Activated CD4-positive, alpha-beta T cell treated with anti-CD3 and anti-CD28 coated beads for 36 hours (primary cell): ENCODE data around the gene FGF21. TPM values are rescaled to one million over a fixed set of nuclear protein-coding genes. Genes with fewer than 3 reads are reported as not detected.

Source experiments
- ATAC-seq: fragments of 200-7000 bp; cut with Tn5 transposase; one replicate; pipeline ENCODE4 v1.10.0; 2021; ENCODE audit warnings: mild to moderate bottlenecking, moderate library complexity
- CTCF ChIA-PET: fragments of 350-600 bp; sonication (Branson Sonifier 250); formaldehyde crosslinking; loops from one replicate; lab custom pipeline; 2021; ENCODE audit warnings: antibody characterized with exemption; lab: Charles Lee
- POLR2A ChIA-PET: fragments of 350-600 bp; sonication (Branson Sonifier 250); formaldehyde crosslinking; loops from one replicate; lab custom pipeline; 2021; ENCODE audit warnings: antibody characterized with exemption, inconsistent platforms; lab: Charles Lee
- DNase-seq: peaks from one replicate; pipeline ENCODE4 v3.0.0-alpha.2; 2020
- H3K27ac Mint-ChIP-seq: one replicate; pipeline ENCODE4 v1.8.0; 2021; ENCODE audit warnings: mixed read lengths
- H3K27me3 Mint-ChIP-seq: one replicate; pipeline ENCODE4 v1.8.0; 2021; ENCODE audit warnings: mixed read lengths
- H3K36me3 Mint-ChIP-seq: one replicate; pipeline ENCODE4 v1.8.0; 2021; ENCODE audit warnings: low read depth, mixed read lengths
- H3K4me1 Mint-ChIP-seq: one replicate; pipeline ENCODE4 v1.8.0; 2021; ENCODE audit warnings: mixed read lengths
- H3K4me3 Mint-ChIP-seq: one replicate; pipeline ENCODE4 v1.8.0; 2021; ENCODE audit warnings: mild to moderate bottlenecking, moderate library complexity, mixed read lengths
- H3K9me3 Mint-ChIP-seq: one replicate; pipeline ENCODE4 v1.8.0; 2021; ENCODE audit warnings: low read depth, mixed read lengths
- intact Hi-C, 2 experiments: fragments of 100-400 bp; cut with DNase I in 1 of 2; cut with micrococcal nuclease in 1 of 2; formaldehyde crosslinking; loops; one replicate each; pipeline versions ENCODE4 v1.14.2 to v1.15.1; 2022 to 2024; cut with DNase I, micrococcal nuclease
- total RNA-seq, 2 experiments: library from RNA; stranded (reverse); gene quantifications; one replicate each; pipeline ENCODE4 v1.2.3, GENCODE V29; 2021

The FGF21 gene
- total RNA-seq, 2 experiments from 2014 or later: not detected

GRCh38 chr19:48718711-48719231 lies 36.6 kb upstream of the FGF21 start:
- ChIA-PET POLR2A (no interaction called here), CTCF (no interaction called here)
- H3K36me3 Mint-ChIP-seq: no peaks in the 10 kb centered on the region
- no peak for ATAC-seq
- no peak overlapping the region for H3K4me3 Mint-ChIP-seq
- H3K4me1 Mint-ChIP-seq: peaks cover 11% of the 10 kb centered on the region
- H3K27ac Mint-ChIP-seq: no peak overlapping the region
- no peak for DNase-seq
- intact Hi-C loops: no loop called here
- H3K9me3 Mint-ChIP-seq: no peaks in the 10 kb centered on the region
- H3K27me3 Mint-ChIP-seq: no peaks in the 10 kb centered on the region

- ChIA-PET POLR2A (no interaction called here), CTCF (no interaction called here)
- Mint-ChIP-seq H3K27me3 (no peaks in the 10 kb centered on the region), H3K36me3 (no peaks in the 10 kb centered on the region), H3K4me3 (peak within 1 kb of the TSS; percentile 80), H3K27ac (peak within 1 kb of the TSS; percentile 97), H3K4me1 (peaks cover 10% of the 10 kb centered on the region), H3K9me3 (no peaks in the 10 kb centered on the region)
- intact Hi-C loops: loop anchor here (1.0 to 5.0 kb wide), 6 partner anchors 19 to 923 kb away; partner anchors contain the start of genes GRWD1 (in 1 of the 2), RRAS (in 1 of the 2) and SCAF1 (in 1 of the 2)
- no peak for ATAC-seq
- no peak for DNase-seq
Measured at GRCh38 chr19:48719263-48720171, 35.8 kb upstream of the FGF21 start, which contains the start of gene MAMSTR. Gene MAMSTR, minus strand, starts transcription at chr19:48719725. Its CDS starts 694 bp downstream, at chr19:48719031.

- Mint-ChIP-seq H3K4me3 (peak overlapping the region; percentile 80), H3K9me3 (peaks cover 3% of the 10 kb centered on the region), H3K4me1 (peaks cover 10% of the 10 kb centered on the region), H3K27me3 (no peaks in the 10 kb centered on the region), H3K36me3 (peaks cover 3% of the 10 kb centered on the region), H3K27ac (peak overlapping the region; percentile 97)
- DNase-seq: no peak
- CTCF ChIA-PET: interaction anchor here (0.9 to 1.5 kb wide), 2 partner anchors 19 to 20 kb away, joined by 3 to 12 read pairs; partner anchors contain the start of gene RASIP1
- intact Hi-C loops: loop anchor here (1.0 to 5.0 kb wide), 6 partner anchors 19 to 922 kb away; partner anchors contain the start of genes GRWD1 (in 1 of the 2), RRAS (in 1 of the 2) and SCAF1 (in 1 of the 2)
- peak; percentile 14 for ATAC-seq
- POLR2A ChIA-PET: interaction anchor here (0.6 kb wide), 1 partner anchor 775 kb away, joined by 3 read pairs; no protein-coding TSS in a partner anchor
Measured at GRCh38 chr19:48720251-48720612, 35.1 kb upstream of the FGF21 start.

GRCh38 chr19:48720613-48721296 lies 34.6 kb upstream of the FGF21 start:
- peak overlapping the region; percentile 80 for H3K4me3 Mint-ChIP-seq
- ChIA-PET CTCF (interaction anchor here (0.5 to 1.5 kb wide), 3 partner anchors 19 to 995 kb away, joined by 3 to 12 read pairs (median 3); partner anchors contain the start of gene RASIP1), POLR2A (interaction anchor here (0.6 kb wide), 1 partner anchor 775 kb away, joined by 3 read pairs; no protein-coding TSS in a partner anchor)
- ATAC-seq: peak; percentile 96
- H3K27me3 Mint-ChIP-seq: no peaks in the 10 kb centered on the region
- H3K27ac Mint-ChIP-seq: peak overlapping the region; percentile 97
- H3K4me1 Mint-ChIP-seq: peaks cover 14% of the 10 kb centered on the region
- intact Hi-C loops: loop anchor here (1.0 to 5.0 kb wide), 8 partner anchors 18 to 922 kb away; partner anchors contain the start of genes GRWD1 (in 1 of the 2), NUCB1 (in 1 of the 2), RPL18 (in 1 of the 2) and RRAS (in 1 of the 2)
- H3K36me3 Mint-ChIP-seq: peaks cover 7% of the 10 kb centered on the region
- peak; percentile 97 for DNase-seq
- H3K9me3 Mint-ChIP-seq: peaks cover 6% of the 10 kb centered on the region

GRCh38 chr19:48722196-48722708 lies 33.1 kb upstream of the FGF21 start:
- CTCF ChIA-PET: interaction anchor here (0.5 to 0.9 kb wide), 2 partner anchors 272 to 1453 kb away, joined by 3 to 4 read pairs; partner anchors contain the start of gene RUVBL2
- peaks cover 22% of the 10 kb centered on the region for H3K4me1 Mint-ChIP-seq

GRCh38 chr19:48724796-48725753 lies 30.2 kb upstream of the FGF21 start:
- Mint-ChIP-seq H3K27ac (peak overlapping the region; percentile 93), H3K36me3 (peaks cover 18% of the 10 kb centered on the region), H3K4me3 (no peak overlapping the region), H3K4me1 (peaks cover 21% of the 10 kb centered on the region), H3K27me3 (no peaks in the 10 kb centered on the region), H3K9me3 (peaks cover 13% of the 10 kb centered on the region)
- peak; percentile 33 for DNase-seq
- ChIA-PET CTCF (interaction anchor here (0.6 to 2.4 kb wide), 8 partner anchors 9 to 119 kb away, joined by 3 to 12 read pairs (median 4); no protein-coding TSS in a partner anchor), POLR2A (interaction anchor here (0.6 kb wide), 1 partner anchor 14 kb away, joined by 3 read pairs; no protein-coding TSS in a partner anchor)
- ATAC-seq: peak; percentile 34
- intact Hi-C loops: loop anchor here in 1 of 2 experiments (1.0 to 5.0 kb wide), 6 partner anchors 11 to 917 kb away; partner anchors contain the start of genes NUCB1, RRAS, SCAF1 and TMEM143

More at GRCh38 chr19:48722196-48722708, 33.1 kb upstream of the FGF21 start:
- POLR2A ChIA-PET: no interaction called here
- ATAC-seq (no peak), DNase-seq (no peak)
- Mint-ChIP-seq H3K27me3 (no peaks in the 10 kb centered on the region), H3K27ac (no peak overlapping the region), H3K36me3 (peaks cover 18% of the 10 kb centered on the region), H3K9me3 (peaks cover 13% of the 10 kb centered on the region), H3K4me3 (no peak overlapping the region)
- intact Hi-C loops: loop anchor here in 1 of 2 experiments (5.0 kb wide), 2 partner anchors 400 to 920 kb away; partner anchors contain the start of genes RRAS and SCAF1

GRCh38 chr19:48726556-48726955 lies 28.8 kb upstream of the FGF21 start:
- intact Hi-C loops: no loop called here
- H3K27ac Mint-ChIP-seq: peak overlapping the region; percentile 93
- peak; percentile 43 for DNase-seq

GRCh38 chr19:48728911-48729664 lies 26.2 kb upstream of the FGF21 start:
- Mint-ChIP-seq H3K9me3 (peaks cover 13% of the 10 kb centered on the region), H3K4me3 (no peak overlapping the region), H3K27ac (no peak overlapping the region), H3K36me3 (peaks cover 18% of the 10 kb centered on the region), H3K4me1 (peaks cover 17% of the 10 kb centered on the region), H3K27me3 (no peaks in the 10 kb centered on the region)
- CTCF ChIA-PET: interaction anchor here (1.0 to 1.4 kb wide), 2 partner anchors 10 to 59 kb away, joined by 5 to 6 read pairs; no protein-coding TSS in a partner anchor
- DNase-seq: no peak
- no peak for ATAC-seq
- POLR2A ChIA-PET: no interaction called here
- intact Hi-C loops: no loop called here

More at GRCh38 chr19:48726556-48726955, 28.8 kb upstream of the FGF21 start:
- Mint-ChIP-seq H3K4me3 (peak overlapping the region; percentile 41), H3K27me3 (no peaks in the 10 kb centered on the region), H3K36me3 (peaks cover 18% of the 10 kb centered on the region), H3K4me1 (peaks cover 17% of the 10 kb centered on the region), H3K9me3 (peaks cover 13% of the 10 kb centered on the region)
- POLR2A ChIA-PET: no interaction called here
- peak; percentile 61 for ATAC-seq
- CTCF ChIA-PET: interaction anchor here (1.6 kb wide), 1 partner anchor 267 kb away, joined by 3 read pairs; the partner anchor contains the start of genes GYS1 and RUVBL2

GRCh38 chr19:48731452-48731851 lies 23.9 kb upstream of the FGF21 start:
- H3K4me3 Mint-ChIP-seq: no peak overlapping the region
- H3K27me3 Mint-ChIP-seq: no peaks in the 10 kb centered on the region
- H3K4me1 Mint-ChIP-seq: peaks cover 3% of the 10 kb centered on the region
- peaks cover 4% of the 10 kb centered on the region for H3K9me3 Mint-ChIP-seq
- ATAC-seq (no peak), DNase-seq (no peak)
- ChIA-PET CTCF (no interaction called here), POLR2A (no interaction called here)
- intact Hi-C loops: no loop called here
- peaks cover 6% of the 10 kb centered on the region for H3K36me3 Mint-ChIP-seq
- H3K27ac Mint-ChIP-seq: no peak overlapping the region
